Gastrocnemius medialis (tissue), 4 donors: ENCODE data around the gene WDHD1.

Experiments used
- CTCF ChIP-seq, 5 experiments: fragments of 450-650 bp in 3 of 5; fragments of 200-600 bp in 2 of 5; sonication (generic) in 2 of 5; IDR thresholded peaks in 4 of 5; conservative IDR thresholded peaks in 1 of 5; 1 replicate in 4 of 5; 2 replicates in 1 of 5; pipeline ENCODE4 v1.5.1; 2016 to 2019; ENCODE audit warnings: antibody characterized with exemption in 5 of 5, mild to moderate bottlenecking in 3 of 5, moderate library complexity in 3 of 5
- POLR2A ChIP-seq, 2 donors: fragments of 450-650 bp; IDR thresholded peaks; one replicate each; pipeline ENCODE4 v1.6.1; 2017; ENCODE audit warnings: antibody characterized with exemption in 2 of 2, mild to moderate bottlenecking in 2 of 2, moderate library complexity in 2 of 2

- TF ChIP-seq CTCF (IDR thresholded peaks at IDR 0.05 in 4 of 5, conservative IDR thresholded peaks at IDR 0.05 in 1 of 5) = no peak
- TF ChIP-seq POLR2A (IDR thresholded peaks at IDR 0.05) = no peak
Observed at GRCh38 chr14:54891471-54892245, 135.2 kb downstream of the WDHD1 start.
